HG03135 (cell line): ENCODE results near the gene LPAR3.
A peak's percentile ranks its signal among the peaks of the same experiment; 100 is the strongest.

Experiments used
- ATAC-seq: cut with Tn5 transposase; IDR thresholded peaks from one replicate; pipeline ENCODE4 v1.9.1; 2021; ENCODE audit warnings: mild to moderate bottlenecking, moderate library complexity; ENCODE audit not compliant: unreplicated experiment

LPAR3 gene

GRCh38 chr1:84780000-84780716 lies 112.8 kb downstream of the LPAR3 start:
- no peak for ATAC-seq

GRCh38 chr1:84776639-84777038 lies 116.4 kb downstream of the LPAR3 start:
- no peak for ATAC-seq

- no peak for ATAC-seq
Measured at GRCh38 chr1:84775535-84775920, 117.5 kb downstream of the LPAR3 start.

DNA sequence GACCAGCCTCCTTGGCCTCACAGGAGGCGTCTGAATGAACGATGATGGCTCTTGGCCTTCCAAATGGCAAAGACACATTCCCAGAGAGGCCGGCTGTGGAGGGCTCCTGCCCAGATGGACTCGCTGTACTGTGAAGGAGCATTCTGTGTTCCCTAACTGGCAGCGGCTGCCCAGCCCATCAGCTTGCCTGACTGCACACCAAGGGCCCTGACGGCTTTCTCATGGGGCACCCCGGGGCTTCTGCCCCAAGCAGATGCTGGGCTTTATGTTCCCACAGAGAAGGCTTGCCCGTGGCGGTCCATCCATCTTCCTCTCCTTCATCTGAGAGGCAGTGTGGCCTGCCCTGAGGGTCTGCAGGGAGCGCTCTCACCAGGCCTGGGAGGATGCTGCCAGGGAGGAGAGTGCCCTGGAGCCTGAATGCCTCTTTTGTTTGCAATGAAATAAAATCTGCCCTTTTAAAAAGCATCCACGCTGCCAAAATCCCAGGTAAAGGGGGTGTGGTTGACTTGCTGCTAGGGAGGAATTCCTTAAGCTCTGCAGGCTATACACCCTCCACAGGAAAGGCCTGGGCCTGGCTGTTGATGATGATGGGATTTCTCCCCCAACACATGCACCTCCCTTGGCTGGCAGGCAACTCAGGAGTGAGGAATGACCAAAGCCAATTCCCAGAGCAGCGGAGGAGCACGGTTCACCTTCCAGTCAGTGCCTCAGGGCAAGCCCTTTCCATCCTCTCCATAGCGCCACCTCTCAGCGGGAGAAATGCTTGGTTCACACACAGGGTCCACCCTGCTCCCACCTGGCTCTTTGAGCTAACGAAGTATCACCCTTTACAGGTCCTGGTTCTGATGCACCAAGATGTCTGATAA lies 118.1 kb downstream of the LPAR3 start:
- no peak for ATAC-seq

GRCh38 chr1:84773933-84774497 lies 119.0 kb downstream of the LPAR3 start:
- ATAC-seq, result no peak

DNA sequence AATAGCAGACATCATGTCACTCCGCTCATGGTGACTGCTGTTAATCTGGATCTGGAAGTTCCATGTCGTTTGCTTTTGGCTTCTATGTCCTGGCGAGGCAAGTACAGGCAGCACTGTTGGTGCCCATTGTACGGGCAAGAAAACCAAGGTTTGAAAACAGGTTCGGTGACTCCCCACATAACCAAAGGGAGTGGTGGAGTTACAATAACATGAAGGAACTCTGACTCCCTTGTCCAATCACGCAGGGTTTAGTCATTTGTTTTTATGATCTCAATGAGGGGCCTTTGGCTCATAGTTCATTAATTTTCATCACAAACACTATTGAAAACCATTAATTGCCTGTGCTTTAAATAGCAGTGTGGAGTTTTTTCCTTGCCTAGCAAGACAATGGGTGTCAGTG lies 119.8 kb downstream of the LPAR3 start:
- ATAC-seq, result no peak

DNA sequence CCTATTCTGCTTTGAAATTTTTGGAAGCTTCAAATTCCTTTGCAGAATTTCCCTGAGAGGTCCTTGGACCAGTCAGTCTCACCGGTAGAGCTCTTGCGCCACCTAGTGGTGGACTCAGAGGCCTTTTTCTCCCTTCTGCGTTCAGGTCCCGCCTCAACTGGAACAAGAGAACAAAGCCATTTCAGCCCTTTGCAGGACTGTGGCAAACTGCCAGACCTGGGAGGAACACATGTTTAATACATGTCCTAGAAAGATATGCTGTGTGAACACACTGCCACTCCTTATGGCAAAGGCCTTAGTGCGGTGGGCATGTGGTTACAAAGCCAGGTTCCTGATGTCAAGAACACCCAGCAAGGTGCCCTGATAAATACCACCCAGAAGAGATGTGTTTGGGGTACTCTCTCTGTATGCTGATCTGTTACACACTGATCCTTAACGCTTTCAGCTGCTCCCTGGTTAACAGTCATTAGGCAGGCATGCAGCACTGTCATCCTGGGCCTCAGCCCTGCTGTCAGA lies 120.5 kb downstream of the LPAR3 start:
- peak; percentile 68 for ATAC-seq

- ATAC-seq, result no peak
Measured at GRCh38 chr1:84771895-84772294, 121.1 kb downstream of the LPAR3 start.

GRCh38 chr1:84770481-84770880 lies 122.5 kb downstream of the LPAR3 start:
- no peak for ATAC-seq

GRCh38 chr1:84769636-84770035 lies 123.4 kb downstream of the LPAR3 start:
- no peak for ATAC-seq

- ATAC-seq, result no peak
Measured at GRCh38 chr1:84768634-84769033, 124.4 kb downstream of the LPAR3 start.

GRCh38 chr1:84763912-84764680 lies 128.9 kb downstream of the LPAR3 start:
- ATAC-seq, result no peak

GRCh38 chr1:84762664-84763063 lies 130.3 kb downstream of the LPAR3 start:
- no peak for ATAC-seq
